HepG2 (cell line): ENCODE data around the gene SYNE1. TPM values are rescaled to one million over a fixed set of nuclear protein-coding genes. Genes with fewer than 3 reads are reported as not detected.

Source experiments
- ATAC-seq: fragments of 200-7000 bp; cut with Tn5 transposase; 3 replicates; pipeline ENCODE4 v1.9.1; 2020; ENCODE audit warnings: mild to moderate bottlenecking, moderate library complexity
- BruUV-seq: library from RNA; stranded (reverse); fragments of 400-500 nt; replicated peaks from 2 replicates; lab custom pipeline; 2021; lab: Mats Ljungman, UMichigan
- CTCF ChIA-PET: fragments of 300-600 bp; formaldehyde crosslinking; extraction: SDS; loops from one replicate; lab custom pipeline; 2021; ENCODE audit warnings: low total read pairs, inconsistent platforms, low intra/inter-chr PET ratio; lab: Yijun Ruan, JAX
- POLR2A ChIA-PET: fragments of 350-600 bp; sonication (Branson Sonifier 250); formaldehyde crosslinking; loops from one replicate; lab custom pipeline; 2020; ENCODE audit warnings: antibody characterized with exemption, inconsistent platforms; lab: Yijun Ruan, JAX
- DNase-seq: peaks from one replicate; pipeline ENCODE4 v3.0.0-alpha.2; 2015; ENCODE audit warnings: low spot score
- FAIRE-seq: peaks from 3 replicates; lab custom pipeline; 2011; peaks lifted over from hg19 to GRCh38; lab: Jason Lieb, UNC
- H2AFZ ChIP-seq: one replicate; pipeline ENCODE4 v1.6.1; 2011; ENCODE audit warnings: low read length, inconsistent platforms
- H3K27ac ChIP-seq: fragments of 300-600 bp; 3 replicates; pipeline ENCODE4 v1.8.0; 2011; ENCODE audit warnings: mixed run types, mild to moderate bottlenecking, mixed read lengths, low read length, inconsistent platforms; ENCODE audit not compliant: insufficient read depth; ENCODE audit errors: extremely low read length
- H3K27me3 ChIP-seq, 2 experiments: fragments of 200-600 bp in 1 of 2; 2 replicates in 1 of 2; 3 replicates in 1 of 2; pipeline versions ENCODE4 v1.6.0 to v1.8.0; 2011; ENCODE audit warnings: low read length in 2 of 2, mild to moderate bottlenecking in 2 of 2, moderate library complexity in 2 of 2, inconsistent platforms in 1 of 2; ENCODE audit not compliant: insufficient read depth in 2 of 2, control insufficient read depth in 1 of 2
- H3K36me3 ChIP-seq, 2 experiments: fragments of 200-600 bp in 1 of 2; replicated peaks in 1 of 2; 2 replicates in 1 of 2; 3 replicates in 1 of 2; pipeline versions ENCODE4 v1.5.1 to v1.8.0; 2011; ENCODE audit warnings: low read length in 2 of 2, inconsistent platforms in 1 of 2; ENCODE audit not compliant: insufficient read depth in 2 of 2, control insufficient read depth in 1 of 2
- H3K4me1 ChIP-seq: 2 replicates; pipeline ENCODE4 v1.5.1; 2012; ENCODE audit warnings: low read length, inconsistent platforms; ENCODE audit not compliant: insufficient read depth
- H3K4me2 ChIP-seq: 2 replicates; pipeline ENCODE4 v1.6.0; 2011; ENCODE audit warnings: low read depth, low read length, inconsistent platforms
- H3K4me3 ChIP-seq, 3 experiments: fragments of 200-600 bp in 1 of 3; sonication (generic), shearing (Covaris generic) in 1 of 3; replicated peaks in 1 of 3; 2 replicates each; pipeline ENCODE4 v1.5.1; 2011 to 2016; ENCODE audit warnings: low read length in 3 of 3, inconsistent platforms in 2 of 3, low read depth in 2 of 3, mild to moderate bottlenecking in 2 of 3, control low read depth in 1 of 3, mixed read lengths in 1 of 3; ENCODE audit not compliant: insufficient read depth in 1 of 3
- H3K79me2 ChIP-seq: one replicate; pipeline ENCODE4 v1.6.1; 2011; ENCODE audit warnings: low read length, inconsistent platforms; ENCODE audit not compliant: insufficient read depth
- H3K9ac ChIP-seq: 2 replicates; pipeline ENCODE4 v1.6.0; 2011; ENCODE audit warnings: mild to moderate bottlenecking, low read depth, low read length, inconsistent platforms; ENCODE audit not compliant: insufficient read depth
- H3K9me3 ChIP-seq: 2 replicates; pipeline ENCODE4 v1.5.1; 2012; ENCODE audit warnings: mild to moderate bottlenecking, low read length
- H4K20me1 ChIP-seq: 2 replicates; pipeline ENCODE4 v1.6.0; 2011; ENCODE audit warnings: inconsistent platforms, mild to moderate bottlenecking, low read length, moderate library complexity; ENCODE audit not compliant: insufficient read depth
- CEBPB ChIP-seq: IDR thresholded peaks from 2 replicates; pipeline ENCODE4 v1.6.1; 2011; ENCODE audit warnings: low read depth, low read length, improper control_type of control experiment, borderline replicate concordance
- DRAP1 ChIP-seq: IDR thresholded peaks from 2 replicates; pipeline ENCODE4 v1.6.1; 2016; ENCODE audit warnings: missing genetic modification reagents, missing compliant biosample characterization
- HNF1A ChIP-seq, 2 experiments: sonication (generic) in 1 of 2; formaldehyde crosslinking in 1 of 2; IDR thresholded peaks; 2 replicates each; pipeline versions ENCODE4 v1.4.0 to v1.6.1; 2016 to 2020; ENCODE audit warnings: borderline replicate concordance in 1 of 2, low read depth in 1 of 2, mild to moderate bottlenecking in 1 of 2, missing genetic modification reagents in 1 of 2
- MED1 ChIP-seq: sonication (generic); formaldehyde crosslinking; IDR thresholded peaks from 2 replicates; pipeline ENCODE4 v1.4.0; 2020; ENCODE audit warnings: missing genetic modification reagents
- NFE2L2 ChIP-seq: fragments of 150-350 bp; IDR thresholded peaks from 2 replicates; pipeline ENCODE4 v1.6.1; 2014; ENCODE audit warnings: low read length
- PHB2 ChIP-seq: fragments of 450-650 bp; IDR thresholded peaks from 2 replicates; pipeline ENCODE4 v1.6.1; 2018; ENCODE audit not compliant: partially characterized antibody
- TBX3 ChIP-seq: fragments of 450-650 bp; IDR thresholded peaks from 2 replicates; pipeline ENCODE4 v1.6.1; 2017; ENCODE audit warnings: antibody characterized with exemption, mild to moderate bottlenecking, inconsistent platforms, borderline replicate concordance
- ZFP36L1 ChIP-seq: sonication (generic); formaldehyde crosslinking; IDR thresholded peaks from 2 replicates; pipeline ENCODE4 v1.8.0; 2022; ENCODE audit warnings: mild to moderate bottlenecking, missing genetic modification reagents, moderate library complexity
- ZNF382 ChIP-seq: sonication (generic); formaldehyde crosslinking; IDR thresholded peaks from 2 replicates; pipeline ENCODE4 v1.5.0; 2020; ENCODE audit warnings: missing genetic modification reagents, mild to moderate bottlenecking, borderline replicate concordance
- ZNF577 ChIP-seq: sonication (generic); formaldehyde crosslinking; IDR thresholded peaks from 2 replicates; pipeline ENCODE4 v1.4.0; 2020; ENCODE audit warnings: mild to moderate bottlenecking, low read depth, missing genetic modification reagents, borderline replicate concordance
- ZNF749 ChIP-seq: sonication (generic); formaldehyde crosslinking; IDR thresholded peaks from 2 replicates; pipeline ENCODE4 v1.8.0; 2022; ENCODE audit warnings: mild to moderate bottlenecking, missing genetic modification reagents, moderate library complexity, borderline replicate concordance
- ZNF781 ChIP-seq: sonication (generic); formaldehyde crosslinking; IDR thresholded peaks from 2 replicates; pipeline ENCODE4 v1.5.1; 2020; ENCODE audit warnings: borderline replicate concordance, mild to moderate bottlenecking, missing genetic modification reagents; ENCODE audit errors: not compliant biosample characterization
- WGBS: methylation state at CpG from one replicate; pipeline ENCODE4 v1.1.6; 2017; ENCODE audit warnings: low lambda C conversion rate; 5-methylcytosine and 5-hydroxymethylcytosine counted together
- in situ Hi-C: cut with HindIII; loops from 2 replicates; pipeline ENCODE4 v1.10.0; 2017; ENCODE audit warnings: low pct_unique_long_range_greater_than_20kb; ENCODE audit not compliant: extremely low pct_ligation_motif_present
- intact Hi-C: fragments of 100-400 bp; cut with micrococcal nuclease; formaldehyde crosslinking; loops from one replicate; pipeline ENCODE4 v1.10.0; 2022; ENCODE audit not compliant: unreplicated experiment
- polyA plus RNA-seq, 8 experiments: library from polyadenylated mRNA; depleted of rRNA in 3 of 8; stranded (reverse) in 7 of 8; unstranded in 1 of 8; fragments of >200 nt; fragmentation: Illumina TruSeq in 4 of 8; extraction: Trizol in 4 of 8; gene quantifications; 2 replicates each; pipeline versions ENCODE4 v1.2.1 to v1.2.3, GENCODE V29; 2011 to 2016; ENCODE audit warnings: low read depth in 4 of 8, missing spikeins in 1 of 8, mixed read lengths in 1 of 8; ENCODE audit not compliant: insufficient read depth in 1 of 8
- total RNA-seq, 5 experiments: library from RNA; depleted of rRNA; stranded (reverse); fragments of >200 nt; fragmentation: Illumina TruSeq; extraction: Trizol; gene quantifications; 2 replicates each; pipeline ENCODE4 v1.2.3, GENCODE V29; 2016; ENCODE audit warnings: low read depth in 1 of 5

Gene SYNE1
- total and polyA plus RNA-seq, 2 of the 13 experiments (the other 11 are each of a cell fraction or from before 2014, with no cell fraction given): 5.5 to 15.9 TPM

DNA sequence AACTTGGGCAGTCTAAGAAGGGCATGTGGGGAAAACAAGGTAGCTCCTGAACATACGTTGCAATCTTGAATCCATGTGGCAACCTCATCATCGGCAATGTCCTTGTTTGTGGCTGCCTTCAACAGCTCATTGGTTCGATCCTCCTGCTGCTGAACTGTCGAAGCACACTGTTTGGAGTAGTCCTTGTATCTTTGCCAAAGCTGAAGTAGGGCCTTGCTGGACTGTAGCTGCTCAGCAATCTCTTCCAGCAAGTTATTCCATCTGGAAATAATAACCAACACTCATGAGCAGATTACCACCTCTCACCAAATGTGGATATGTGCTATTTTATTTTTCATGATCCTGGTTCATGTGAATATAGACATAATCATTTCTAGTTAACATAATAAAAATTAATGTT, 416.4 kb downstream of the SYNE1 start:
- POLR2A ChIA-PET: no interaction called here
- H2AFZ ChIP-seq: no peak overlapping the region
- H3K27ac ChIP-seq: no peak overlapping the region
- no peaks in the 10 kb centered on the region for H4K20me1 ChIP-seq
- H3K9ac ChIP-seq: no peak overlapping the region
- ATAC-seq (no peak), DNase-seq (no peak)
- 98% methylated on average over 4 of the region's 4 CpGs for WGBS
- intact Hi-C loops: no loop called here
- peaks cover 16% of the 10 kb centered on the region for H3K9me3 ChIP-seq
- no peaks in the 10 kb centered on the region for H3K4me1 ChIP-seq
- CTCF ChIA-PET: no interaction called here
- no peaks in the 10 kb centered on the region for H3K79me2 ChIP-seq
- H3K27me3 ChIP-seq: no peaks in the 10 kb centered on the region
- BruUV-seq: no TSS peak
- TF ChIP-seq NFE2L2 (no peak), DRAP1 (no peak), ZNF781 (CRISPR knock-in tag) (no peak), ZNF577 (CRISPR knock-in tag) (no peak)
- TF ChIP-seq, all 625 proteins: peak for 0
- in situ Hi-C loops: no loop called here
- Histone ChIP-seq H3K4me2 (no peak overlapping the region), H3K4me3 (no peak overlapping the region), H3K36me3 (no peaks in the 10 kb centered on the region)
- no peak for FAIRE-seq

GRCh38 chr6:152218887-152219286, 418.3 kb downstream of the SYNE1 start:
- CTCF ChIA-PET: no interaction called here
- no peaks in the 10 kb centered on the region for H3K36me3 ChIP-seq
- H2AFZ ChIP-seq: no peak overlapping the region
- H3K4me2 ChIP-seq: no peak overlapping the region
- POLR2A ChIA-PET: no interaction called here
- no peak overlapping the region for H3K9ac ChIP-seq
- no peak overlapping the region for H3K27ac ChIP-seq
- TF ChIP-seq ZFP36L1: no peak
- TF ChIP-seq MED1 (CRISPR knock-in tag): no peak
- TF ChIP-seq ZNF749 (CRISPR knock-in tag): no peak
- no peak for TF ChIP-seq PHB2
- no peak for TF ChIP-seq TBX3
- no peak for TF ChIP-seq HNF1A (IDR thresholded peaks at IDR 0.05; ENCODE audit: low read depth)
- no peak for TF ChIP-seq HNF1A (CRISPR knock-in tag; IDR thresholded peaks at IDR 0.05; ENCODE audit: borderline replicate concordance)
- no peak for TF ChIP-seq CEBPB
- no peak for TF ChIP-seq ZNF382 (CRISPR knock-in tag)
- TF ChIP-seq, all 625 proteins: peak for 0
- FAIRE-seq (no peak), ATAC-seq (no peak), DNase-seq (no peak)
- H3K4me3 ChIP-seq: no peak overlapping the region
- no peaks in the 10 kb centered on the region for H4K20me1 ChIP-seq
- peaks cover 16% of the 10 kb centered on the region for H3K9me3 ChIP-seq
- BruUV-seq: no TSS peak
- intact Hi-C loops (no loop called here), in situ Hi-C loops (no loop called here)
- no peaks in the 10 kb centered on the region for H3K4me1 ChIP-seq
- H3K27me3 ChIP-seq: no peaks in the 10 kb centered on the region
- H3K79me2 ChIP-seq: no peaks in the 10 kb centered on the region
- whole genome bisulfite sequencing: 98% methylated on average over 3 of the region's 3 CpGs
